Measurements from ENCODE around the gene MEDAG. TPM values are rescaled to one million over a fixed set of nuclear protein-coding genes. Genes with fewer than 3 reads are reported as not detected.

Gene MEDAG
- total RNA-seq (2014; rRNA removed; shearing (Covaris generic)): not detected in 2 replicates

DNA sequence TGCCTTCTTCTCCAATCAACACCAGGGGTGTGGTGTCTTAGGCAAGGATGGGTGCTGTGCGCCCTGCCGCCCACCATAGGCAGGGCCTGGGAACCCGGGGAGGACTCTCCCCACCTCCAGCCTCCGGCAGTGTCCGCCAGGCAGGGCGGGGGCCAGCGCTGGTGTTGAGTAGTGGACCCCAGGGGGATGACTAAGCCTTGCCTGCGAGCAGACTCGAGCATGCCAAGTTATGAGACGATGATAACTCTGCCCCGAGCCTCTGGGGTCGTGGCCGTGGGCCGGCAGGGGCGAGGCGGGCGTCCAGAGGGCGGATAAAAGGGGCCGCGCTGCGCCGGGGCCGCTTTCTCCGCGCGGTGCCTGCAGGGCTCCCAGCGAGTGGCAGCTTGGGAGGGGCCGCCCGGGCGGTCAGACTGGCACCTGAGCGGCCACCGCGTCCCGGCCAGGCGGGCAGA lies at the start of gene MEDAG:
Gene MEDAG (plus strand): TSS at position 340 of the 452 bp plus-strand sequence. CDS start 245 bp downstream, outside the sequence.
- no peak for DNase-seq (ENCODE audit: low spot score)

DNA sequence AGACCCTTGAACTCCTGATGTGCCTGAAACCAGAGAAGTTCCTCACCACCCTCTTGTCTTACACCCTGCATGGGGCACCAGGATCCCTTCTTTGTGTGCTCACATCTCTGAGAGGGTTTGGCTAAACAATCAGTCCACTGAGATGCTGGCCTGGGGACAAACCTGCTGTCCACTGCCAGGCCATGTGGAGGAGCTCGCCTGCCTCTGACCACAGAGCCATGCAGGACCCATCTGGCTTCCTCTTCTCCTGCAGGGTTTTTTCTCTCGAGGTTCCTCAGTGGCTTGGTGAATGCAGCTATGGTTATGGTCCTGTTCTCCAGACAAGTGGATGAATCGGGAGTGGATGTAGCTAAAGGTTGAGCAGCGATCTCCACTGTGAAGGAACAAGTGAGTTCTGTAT lies 49.1 kb upstream of the MEDAG start:
- DNase-seq (ENCODE audit: low spot score): no peak

DNA sequence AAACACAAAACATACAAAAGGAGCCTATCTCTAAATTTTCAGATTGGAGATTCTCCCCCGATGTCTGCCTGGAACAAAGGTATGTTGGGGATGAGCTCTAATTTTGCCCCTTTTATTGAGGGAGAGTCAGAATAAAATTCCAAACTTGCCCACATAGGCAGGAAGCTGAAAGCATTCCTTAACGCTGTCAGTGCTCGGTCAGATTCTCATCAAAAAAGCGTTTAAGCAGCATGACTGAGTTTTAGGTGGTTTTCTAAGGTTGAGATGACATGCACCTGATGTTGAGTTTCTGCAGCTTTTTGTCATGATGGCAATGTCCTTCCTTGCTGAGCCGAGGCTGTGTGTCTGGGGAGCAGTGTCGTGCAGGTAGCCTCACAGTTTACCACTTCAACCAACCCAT lies 48.4 kb upstream of the MEDAG start:
- DNase-seq (ENCODE audit: low spot score): no peak

DNA sequence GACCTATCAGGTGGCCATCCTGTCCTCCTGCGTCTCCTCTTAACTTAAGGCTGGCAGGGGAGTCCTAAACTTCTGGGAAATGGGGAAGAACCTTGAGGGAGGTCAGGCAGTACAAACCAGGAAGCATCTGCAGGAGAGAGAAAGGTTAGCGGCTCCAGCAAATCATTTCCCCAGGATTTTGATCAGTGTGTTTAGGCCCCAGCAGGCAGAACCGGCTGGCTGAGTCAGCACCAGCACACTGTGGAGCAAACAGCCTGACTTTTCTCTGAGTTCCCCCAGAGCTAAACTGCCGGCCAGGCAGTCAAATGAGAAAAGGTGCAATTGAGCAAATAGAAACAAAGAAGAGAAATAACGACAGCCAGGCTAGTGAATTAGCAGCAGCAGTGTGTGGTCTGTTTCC lies 46.7 kb upstream of the MEDAG start:
- peak; percentile 76 for DNase-seq (ENCODE audit: low spot score)

DNA sequence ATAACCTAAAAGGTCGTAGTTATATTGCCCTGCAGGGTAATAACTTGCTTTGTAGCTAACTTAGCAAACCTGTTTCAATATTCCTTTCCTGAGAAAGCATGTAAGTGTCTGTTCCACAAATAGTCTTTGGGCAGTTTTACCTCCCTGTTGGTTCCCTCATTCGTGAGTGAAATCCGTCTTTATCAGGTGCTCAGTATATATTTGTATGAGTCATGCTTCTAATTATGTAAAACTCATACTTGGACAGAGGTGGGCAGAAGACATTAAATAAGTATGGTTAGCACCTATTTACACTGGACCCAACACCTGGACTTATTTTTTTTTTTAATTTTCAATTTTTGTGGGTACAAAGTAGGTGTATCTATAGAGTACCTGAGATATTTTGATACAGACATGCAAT lies 44.9 kb upstream of the MEDAG start:
- DNase-seq (ENCODE audit: low spot score): peak; percentile 71

DNA sequence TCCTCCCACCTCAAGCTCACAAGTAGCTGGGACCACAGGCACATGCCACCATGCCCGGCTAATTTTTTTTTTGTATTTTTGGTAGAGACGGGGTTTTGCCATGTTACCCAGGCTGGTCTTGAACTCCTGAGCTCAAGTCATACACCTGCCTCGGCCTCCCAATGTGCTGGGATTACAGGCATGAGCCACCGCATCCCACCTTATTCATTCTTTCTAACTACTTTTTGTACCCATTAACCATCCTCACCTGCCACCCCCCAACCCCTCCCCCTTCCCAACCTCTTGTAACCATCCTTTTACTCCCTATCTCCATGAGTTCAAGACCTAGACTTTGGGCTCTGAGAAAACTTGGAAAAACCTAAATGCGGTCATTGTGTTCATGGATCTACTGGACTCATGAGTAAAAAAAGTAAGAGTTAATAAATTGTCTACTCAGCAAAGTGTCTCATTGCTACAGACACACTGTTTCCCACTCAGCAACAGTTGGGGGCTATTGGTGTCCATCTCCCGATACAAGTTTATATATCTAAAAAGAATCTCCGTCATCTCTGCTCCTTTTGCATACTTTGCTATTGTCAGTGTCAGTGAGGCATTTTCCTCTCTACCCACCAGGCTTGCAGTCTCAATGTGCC lies 44.1 kb upstream of the MEDAG start:
- no peak for DNase-seq (ENCODE audit: low spot score)

DNA sequence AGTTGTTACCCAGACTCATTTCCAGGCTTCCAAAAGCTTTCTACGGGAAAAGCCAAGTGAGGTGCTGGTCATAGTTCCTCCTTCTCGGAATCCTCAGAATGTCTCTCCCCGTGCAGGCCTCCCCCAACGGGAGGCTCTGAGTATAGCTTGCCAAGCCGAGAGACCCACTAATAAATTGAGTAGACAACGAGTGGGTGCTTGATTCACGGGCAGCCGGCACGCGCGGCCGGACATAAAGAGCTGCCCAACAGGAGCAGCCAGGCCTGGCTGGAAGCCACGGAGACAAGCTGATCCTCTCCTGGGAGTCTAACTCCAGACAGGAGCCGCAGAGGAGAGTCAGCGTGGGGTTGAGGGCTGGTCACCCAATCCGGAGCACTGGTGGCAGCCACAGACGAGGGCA lies 43.4 kb upstream of the MEDAG start:
- DNase-seq (ENCODE audit: low spot score): no peak

DNA sequence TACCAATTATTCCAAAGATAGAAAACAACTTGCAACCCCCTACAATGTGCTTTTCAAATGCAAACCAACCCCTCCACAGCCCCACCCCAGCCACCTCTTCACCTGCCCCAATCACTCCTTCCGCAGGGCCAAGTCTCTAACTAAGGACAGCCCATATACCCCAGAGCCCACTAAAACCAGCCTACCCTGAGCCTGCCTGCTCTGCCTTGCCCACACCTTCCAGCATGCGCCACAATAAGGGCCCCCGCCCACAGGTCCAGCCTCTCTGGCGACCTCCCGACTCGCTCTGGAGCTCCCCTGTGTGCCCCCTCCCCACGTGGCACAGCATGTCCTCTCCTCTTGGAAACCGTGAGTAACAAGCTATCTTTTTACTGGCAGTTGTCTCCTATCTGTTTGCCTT lies 42.8 kb upstream of the MEDAG start:
- DNase-seq (ENCODE audit: low spot score): no peak

DNA sequence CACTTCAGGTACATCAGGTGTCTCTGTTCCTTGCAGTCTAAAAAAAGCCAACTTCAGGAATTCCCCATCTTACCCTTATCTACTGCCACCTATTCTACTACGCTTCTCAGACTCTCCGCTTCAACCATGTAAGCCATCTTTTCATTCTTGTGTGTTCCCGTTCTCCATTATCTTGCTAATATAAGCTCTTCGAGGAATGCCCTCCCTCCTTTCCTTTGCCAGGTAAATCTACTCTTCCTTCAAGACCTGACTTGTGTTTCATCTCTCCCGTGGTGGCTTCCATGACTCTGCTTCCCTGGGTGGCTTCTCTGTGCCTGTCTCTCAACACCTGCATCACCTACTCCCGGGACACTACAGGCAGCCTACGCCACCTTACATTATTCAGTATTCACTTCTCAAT lies 42.3 kb upstream of the MEDAG start:
- no peak for DNase-seq (ENCODE audit: low spot score)

DNA sequence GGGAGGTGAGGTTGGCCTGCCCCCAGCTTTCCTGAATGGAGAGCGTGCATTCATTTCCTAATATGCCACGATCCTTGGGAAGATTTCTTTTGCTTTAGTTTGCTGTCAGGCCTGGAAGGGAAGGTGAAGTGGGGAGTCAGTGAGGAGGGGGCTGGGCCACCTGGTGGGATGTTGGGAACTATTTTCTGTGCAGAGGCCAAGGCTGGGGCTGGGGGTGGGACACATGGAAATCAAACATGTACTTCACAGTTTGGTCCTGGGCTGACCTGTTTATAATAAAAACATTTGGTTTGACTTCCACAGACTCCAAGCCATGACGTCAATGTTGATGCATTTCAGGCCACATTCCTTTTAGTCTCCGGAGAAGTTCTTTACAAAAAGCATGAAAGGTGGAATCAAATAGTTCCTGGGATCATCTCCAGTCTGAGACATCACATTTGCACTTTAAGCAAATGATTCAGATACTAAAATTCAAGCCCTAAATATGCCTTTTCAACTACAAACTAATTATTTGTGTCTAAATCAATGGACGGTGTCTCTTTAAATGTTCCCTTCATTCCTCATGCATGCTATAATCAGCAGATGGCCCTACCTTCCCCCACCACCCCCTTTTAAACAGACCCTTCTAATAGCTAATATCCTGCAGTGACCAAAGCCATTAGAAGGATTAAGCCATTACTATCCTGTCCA lies 41.5 kb upstream of the MEDAG start:
- DNase-seq (ENCODE audit: low spot score): no peak

DNA sequence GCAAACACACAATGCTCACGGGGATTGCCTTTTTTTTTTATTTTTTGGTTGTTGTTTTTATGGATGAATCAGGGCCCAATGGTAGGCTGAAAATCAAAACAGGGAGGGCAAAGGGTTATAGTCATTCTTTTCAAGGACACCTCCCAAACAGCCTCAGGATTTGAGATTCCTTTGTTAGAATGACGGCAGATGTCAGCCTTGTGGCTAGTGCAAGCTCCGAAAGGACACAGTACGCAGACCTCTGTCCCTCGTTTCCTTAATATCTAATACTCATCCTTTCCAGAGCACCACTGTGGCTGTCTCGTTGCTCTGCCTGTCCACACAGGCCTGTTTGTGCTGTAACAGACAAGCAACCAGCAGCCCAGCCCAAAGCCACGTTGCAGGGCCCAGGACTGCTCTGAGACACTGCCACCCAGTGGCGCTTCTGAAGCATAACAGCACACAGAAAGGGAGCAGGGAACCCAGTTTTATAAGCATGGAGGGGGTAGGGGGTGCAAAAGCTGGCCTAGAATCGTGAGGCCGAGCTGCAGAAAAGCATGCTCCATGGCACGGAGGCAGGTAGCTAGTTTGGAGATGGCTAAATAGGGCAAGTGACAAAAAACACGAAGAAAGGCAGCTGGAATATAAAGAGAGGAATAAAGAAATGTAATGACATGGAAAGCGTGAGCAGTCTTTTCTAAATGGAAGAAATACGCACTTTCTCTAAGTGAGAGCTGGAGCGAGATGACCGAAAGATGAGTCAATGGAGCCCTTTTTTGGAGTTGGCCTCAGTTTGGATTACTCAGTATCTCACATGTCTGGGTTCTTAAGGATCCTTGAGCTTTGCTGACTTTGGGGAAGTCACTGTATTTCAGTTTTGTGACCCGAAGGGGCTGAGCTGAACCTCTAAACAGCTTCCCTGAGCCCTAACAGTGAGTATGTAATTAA lies 40.7 kb upstream of the MEDAG start:
- DNase-seq (ENCODE audit: low spot score): peak; percentile 100

DNA sequence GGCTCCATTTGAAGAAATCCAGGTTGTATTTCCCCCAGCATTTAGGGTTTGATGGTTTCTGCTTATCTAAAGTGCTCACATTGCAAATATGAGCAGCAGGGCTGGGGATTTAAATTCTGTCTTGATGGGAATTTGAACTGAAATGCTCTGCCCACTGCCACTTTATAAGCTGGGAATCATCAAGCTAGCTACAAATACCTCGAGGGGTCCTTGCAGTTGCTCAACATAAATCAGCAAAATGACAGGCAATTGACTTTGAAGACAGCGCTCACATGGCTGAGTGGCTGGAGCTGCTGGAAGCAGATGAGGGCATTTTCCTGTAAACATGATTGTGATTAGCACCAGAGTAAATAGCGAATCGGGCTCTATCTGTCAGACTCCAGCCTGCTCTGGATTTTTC lies 39.4 kb upstream of the MEDAG start:
- DNase-seq (ENCODE audit: low spot score): no peak

DNA sequence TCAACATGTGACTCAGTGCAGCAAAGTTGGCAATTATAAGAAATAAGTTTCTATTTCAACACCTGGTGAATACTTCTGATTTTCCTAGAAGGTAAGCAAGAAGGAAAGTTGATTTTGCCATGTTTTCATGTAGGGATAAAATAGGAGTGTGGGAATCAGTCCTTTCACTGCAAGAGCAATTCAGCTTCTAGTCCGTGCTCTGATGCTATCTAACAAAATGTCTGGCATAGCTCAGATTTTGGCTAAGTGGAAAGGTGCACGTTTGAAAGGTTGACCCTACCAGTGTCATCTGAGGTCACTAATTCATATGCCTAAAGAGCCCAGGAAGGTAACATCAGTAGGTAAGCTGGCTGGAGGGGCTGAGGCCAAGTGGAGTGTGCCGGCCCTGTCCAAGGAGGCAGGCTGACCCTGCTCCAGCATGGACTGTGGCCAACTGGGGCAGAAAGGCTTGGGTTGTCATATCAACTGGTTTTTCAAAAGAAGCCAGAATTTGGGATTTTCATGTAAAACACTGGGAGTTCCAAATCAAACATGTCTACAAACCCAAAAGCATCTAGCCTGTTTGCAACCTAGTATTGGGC lies 38.9 kb upstream of the MEDAG start:
- no peak for DNase-seq (ENCODE audit: low spot score)

DNA sequence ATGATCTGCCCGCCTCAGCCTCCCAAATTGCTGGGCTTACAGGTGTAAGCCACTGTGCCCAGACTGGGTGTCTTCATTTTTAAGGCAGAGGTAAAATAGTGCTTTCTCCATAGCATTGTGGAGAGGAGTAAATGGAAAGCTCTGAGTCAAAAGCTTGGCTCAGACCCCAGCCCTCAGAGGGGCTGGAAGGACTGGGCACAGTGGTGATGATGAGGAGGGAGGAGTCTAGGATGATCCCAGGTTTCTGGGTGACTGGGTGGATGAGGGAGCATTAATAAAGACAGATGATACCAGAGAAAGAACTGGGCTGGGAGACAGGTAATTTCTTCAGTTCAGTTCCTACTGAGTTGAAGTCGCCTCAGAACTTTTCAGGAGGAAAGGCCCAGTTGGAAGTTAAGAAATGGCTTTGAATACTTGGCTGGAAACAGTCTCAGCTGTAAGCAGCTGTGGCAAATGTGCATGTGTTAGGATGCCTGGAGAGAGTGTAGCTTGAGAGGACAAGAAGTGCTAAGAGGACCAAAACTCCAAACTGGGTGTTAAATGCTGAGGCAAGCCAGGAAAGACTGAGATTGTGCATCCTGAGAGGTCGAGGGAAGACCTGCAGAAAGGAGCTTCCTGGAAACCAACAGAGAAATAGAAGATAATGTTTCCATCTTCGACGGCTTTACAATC lies 37.1 kb upstream of the MEDAG start:
- peak; percentile 49 for DNase-seq (ENCODE audit: low spot score)

DNA sequence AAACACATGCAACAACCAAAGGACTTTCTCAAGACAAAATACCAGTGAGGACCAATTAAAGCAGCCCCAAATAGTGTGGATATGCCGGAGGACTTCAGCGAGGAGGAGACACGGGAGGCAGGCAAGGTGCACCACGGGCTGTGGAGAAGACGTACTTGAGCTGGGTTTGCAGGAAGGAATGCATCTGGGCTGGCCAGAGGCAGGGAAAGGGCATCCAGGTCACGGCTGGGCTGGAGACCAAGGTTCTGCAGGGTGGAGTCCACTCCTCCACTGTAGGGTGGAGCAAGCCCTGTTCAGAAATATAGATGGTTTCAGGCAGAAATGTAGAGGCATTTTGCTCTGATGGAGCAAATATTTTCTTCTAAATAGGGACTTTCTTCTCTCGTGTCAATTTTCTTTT lies 36.6 kb upstream of the MEDAG start:
- peak; percentile 86 for DNase-seq (ENCODE audit: low spot score)

DNA sequence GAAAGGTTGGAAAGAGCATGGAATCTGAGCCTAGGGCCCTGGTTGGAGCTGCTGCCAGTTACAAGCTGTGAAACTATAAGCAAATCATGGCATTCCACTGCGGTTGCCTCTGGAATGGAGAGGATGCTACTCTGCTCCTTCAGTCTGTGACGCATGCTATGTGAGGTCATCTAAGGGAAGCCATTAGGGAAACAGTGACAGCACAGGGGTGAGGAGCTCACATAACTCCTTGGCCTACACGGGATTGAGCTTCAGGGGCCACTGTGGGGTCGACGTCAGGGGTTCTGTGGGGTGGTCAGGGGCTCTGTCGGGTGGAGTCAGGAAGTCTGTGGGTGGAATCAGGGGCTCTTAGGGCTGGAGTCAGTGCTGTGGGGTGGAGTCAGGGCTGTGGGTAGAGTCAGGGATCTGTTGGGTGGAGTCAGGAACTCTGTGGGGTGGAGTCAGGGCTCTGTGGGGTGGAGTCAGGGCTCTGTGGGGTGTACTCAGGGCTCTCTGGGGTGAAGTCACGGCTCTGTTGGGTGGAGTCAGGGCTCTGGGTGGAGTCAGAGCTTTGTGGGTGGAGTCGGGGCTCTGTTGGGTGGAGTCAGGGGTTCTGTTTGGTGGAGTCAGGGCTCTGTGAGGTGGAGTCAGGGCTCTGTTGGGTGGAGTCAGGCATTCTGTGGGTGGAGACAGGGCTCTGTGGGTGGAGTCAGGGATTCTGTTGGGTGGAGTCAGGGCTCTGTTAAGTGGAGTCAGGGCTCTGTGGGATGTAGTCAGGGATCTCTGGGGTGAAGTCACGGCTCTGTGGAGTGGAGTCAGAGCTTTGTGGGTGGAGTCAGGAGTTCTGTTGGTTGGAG lies 35.8 kb upstream of the MEDAG start:
- DNase-seq (ENCODE audit: low spot score): peak; percentile 100

DNA sequence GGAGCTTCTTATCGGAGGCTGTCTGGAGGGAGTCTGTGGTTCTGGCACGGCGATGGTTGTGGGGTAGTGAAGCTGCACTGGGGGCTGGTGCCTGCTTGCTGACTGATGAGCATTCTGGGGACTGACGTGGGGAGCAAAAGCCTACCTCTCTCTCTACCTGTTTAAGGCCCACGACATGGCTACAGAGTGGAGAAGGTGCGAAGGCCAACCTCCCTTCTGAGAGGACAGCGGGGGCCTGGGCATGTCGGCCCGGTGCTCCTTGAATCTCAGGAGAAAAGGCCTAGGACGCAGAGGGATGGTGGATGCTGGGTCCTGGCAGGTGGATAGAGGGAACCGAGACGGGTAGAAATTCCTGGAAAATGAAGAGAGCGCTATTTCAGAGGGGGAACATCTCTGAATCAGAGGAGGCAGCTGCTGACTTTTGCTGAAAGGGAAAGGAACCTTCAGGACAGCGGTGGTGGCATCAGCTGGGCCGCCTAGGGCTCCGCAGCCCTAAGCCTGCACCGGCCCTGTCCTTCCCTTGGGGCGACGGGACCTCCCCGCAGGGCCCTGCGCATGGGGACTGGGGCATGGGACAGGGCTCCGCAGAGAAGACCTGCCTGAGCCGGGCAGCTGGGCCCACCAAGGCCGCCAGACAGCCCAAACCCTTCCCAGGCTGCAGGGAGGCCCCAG lies 35.0 kb upstream of the MEDAG start:
- no peak for DNase-seq (ENCODE audit: low spot score)

DNA sequence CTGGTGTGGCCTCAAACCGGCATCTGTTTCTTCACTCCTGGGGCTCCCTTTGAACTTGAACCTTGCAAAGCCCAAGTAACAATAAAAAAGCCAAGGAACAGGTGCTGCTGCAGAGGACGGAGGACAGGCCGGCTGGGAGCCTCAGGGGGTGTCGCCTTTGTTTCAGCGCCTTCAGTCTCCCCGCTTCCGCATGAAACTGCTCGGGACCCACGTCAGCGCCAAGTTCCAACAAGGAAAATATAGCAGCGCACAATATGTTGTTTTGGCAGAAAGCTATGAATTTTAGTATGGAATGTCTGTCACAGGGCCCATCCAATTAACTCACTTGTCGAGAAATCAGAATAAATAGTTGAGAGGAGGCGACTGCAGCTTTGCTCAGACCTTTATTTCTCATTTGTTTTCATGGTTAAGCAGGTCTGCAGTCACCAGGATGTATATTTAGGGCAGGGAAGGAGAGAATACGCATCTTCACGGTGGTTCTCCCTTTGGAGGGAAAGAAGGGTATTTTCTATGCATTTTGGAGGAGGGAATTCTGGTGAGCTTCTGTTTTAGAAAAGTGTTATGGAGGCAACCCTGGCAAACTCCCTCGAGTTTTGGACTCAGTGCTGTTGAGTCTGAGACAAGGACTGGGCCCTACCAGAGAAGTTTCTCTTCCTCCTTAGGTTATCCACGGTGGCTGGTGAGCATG lies 34.3 kb upstream of the MEDAG start:
- DNase-seq (ENCODE audit: low spot score): no peak

DNA sequence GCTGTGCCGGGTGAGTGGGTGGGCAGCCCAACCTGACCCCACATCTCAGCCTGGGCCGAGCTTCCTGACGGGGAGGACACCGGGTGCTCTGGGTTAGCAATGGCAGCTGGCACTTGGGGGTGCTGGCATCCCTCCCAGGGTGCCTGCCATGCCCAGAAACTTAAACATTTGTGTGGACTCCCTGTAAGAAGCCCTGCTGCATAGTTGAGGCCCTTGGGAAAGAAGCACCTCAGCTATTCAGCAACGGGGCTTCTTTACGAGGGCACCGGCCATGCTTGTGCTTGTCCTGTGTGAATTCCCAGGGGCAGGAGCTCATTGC lies 33.8 kb upstream of the MEDAG start:
- DNase-seq (ENCODE audit: low spot score): no peak
